ENCODE measurements around the gene INHBA.

INHBA gene

DNA sequence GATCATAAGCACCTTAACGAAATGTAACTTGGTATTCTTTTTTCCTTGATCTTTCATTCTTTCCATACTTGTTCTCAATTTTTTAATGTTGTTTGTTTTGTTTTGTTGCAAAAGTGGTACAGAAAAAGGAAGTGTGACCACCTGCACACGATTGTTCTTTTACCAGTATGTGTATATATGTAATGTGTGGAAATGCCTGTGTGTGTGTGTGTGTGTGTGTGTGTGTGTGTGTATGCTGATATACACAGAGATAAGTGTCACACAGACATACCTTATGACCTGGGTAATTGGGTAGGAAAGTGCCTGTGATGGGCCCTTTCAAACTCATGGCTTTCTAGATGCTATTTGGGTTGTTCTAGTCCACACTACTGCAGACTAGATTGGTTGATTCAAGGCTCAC lies 14.0 kb downstream of the INHBA start:
- no peak for DNase-seq (ENCODE audit: low spot score)

DNA sequence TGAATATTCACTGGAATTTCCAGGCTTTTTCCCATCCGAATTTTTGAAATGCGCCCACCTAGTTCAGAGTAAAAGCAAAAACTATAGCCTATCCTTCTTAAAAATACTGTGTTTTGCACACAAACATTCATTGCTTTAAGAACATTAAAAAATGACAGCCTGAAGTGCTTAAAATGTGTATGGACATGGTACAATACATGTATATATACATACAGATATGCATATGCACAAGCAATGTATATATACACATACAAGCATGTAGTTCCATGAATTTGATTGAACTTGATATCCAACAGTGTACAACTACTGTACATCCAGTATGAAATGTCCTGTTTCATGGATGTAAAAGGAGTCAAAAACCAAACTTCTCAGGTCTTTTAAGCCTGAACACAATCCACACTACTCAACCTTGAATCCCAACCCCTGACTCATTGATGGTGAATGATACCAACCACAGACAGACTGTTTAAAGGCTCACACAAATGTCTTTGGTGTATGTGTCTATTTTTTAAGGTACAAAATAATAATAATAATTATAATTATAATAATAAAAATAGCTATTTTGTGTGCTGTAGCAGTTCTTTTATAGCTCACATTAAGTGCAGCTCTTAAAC lies 14.8 kb downstream of the INHBA start:
- no peak for DNase-seq (ENCODE audit: low spot score)

DNA sequence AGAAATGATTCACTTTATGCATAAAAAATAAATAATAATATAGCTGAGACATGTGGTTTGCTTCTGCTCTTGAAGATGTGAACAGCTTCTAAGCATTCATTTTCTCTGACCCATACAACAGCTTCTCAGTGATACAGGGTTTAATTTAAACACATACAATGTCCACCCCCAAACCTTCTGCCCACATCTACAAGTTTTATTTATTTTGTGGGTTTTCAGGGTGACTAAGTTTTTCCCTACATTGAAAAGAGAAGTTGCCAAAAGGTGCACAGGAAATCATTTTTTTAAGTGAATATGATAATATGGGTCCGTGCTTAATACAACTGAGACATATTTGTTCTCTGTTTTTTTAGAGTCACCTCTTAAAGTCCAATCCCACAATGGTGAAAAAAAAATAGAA lies 17.2 kb downstream of the INHBA start:
- no peak for DNase-seq (ENCODE audit: low spot score)

DNA sequence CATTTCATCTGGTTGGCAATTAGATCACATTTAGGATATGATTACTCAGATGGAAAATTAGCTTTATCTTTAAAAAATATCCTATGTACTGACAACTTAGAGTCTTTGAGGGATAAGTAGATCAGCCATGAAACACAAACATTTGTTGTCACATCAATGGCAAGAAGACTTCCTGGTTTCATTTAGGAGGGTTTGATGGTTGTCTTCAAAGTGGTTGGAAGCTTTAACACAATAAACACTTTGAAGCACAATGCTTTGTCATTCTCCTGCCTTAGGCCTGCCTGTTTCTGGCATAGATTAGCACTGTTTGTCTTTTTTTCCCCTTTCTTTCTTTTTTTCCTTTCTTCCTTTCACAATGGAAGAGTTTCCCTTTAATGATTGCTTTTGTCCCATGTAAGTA lies 20.5 kb downstream of the INHBA start:
- DNase-seq (ENCODE audit: low spot score) = no peak

DNA sequence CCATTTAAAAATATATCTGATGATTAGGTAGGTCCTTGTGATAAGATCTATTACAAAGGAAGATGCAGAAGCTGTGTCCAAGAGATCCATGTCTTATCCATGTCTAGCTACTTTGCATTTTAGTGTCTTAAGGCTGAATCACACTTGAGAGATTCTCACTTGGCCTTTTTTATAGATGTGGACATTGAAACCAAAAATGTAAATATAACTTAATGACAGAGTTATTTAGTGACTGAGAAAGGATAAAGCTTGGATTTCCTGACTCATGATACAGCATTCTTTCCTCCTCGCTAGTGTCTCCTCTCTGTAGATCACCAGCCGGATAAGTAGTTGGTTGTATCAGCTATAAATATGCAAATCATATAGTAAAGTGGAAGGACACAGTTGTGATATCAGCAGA lies 23.3 kb downstream of the INHBA start:
- no peak for DNase-seq (ENCODE audit: low spot score)

DNA sequence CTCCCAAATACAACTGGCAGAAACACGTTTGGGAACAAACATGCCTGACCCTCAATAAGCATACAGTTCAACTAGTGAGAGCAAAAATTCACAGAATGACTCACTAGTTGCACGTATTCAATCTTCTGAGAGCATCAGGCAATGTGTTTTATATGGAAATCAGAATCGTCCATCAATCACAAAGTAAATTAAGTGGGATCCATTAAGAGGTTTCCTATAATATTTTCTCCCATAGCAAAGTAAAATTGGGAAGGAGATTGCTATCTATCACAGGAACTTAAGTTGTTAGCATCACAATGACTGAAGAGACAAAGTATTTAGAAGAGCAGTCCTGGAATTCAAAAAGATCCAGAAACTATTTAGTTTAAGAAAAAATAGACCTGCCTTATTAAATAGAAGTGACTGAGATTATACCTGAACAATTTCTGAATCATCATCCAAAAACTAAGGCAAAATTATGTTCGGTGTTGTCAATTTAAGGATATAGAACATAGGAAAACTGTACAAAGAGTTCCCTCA lies 28.3 kb downstream of the INHBA start:
- no peak for DNase-seq (ENCODE audit: low spot score)

DNA sequence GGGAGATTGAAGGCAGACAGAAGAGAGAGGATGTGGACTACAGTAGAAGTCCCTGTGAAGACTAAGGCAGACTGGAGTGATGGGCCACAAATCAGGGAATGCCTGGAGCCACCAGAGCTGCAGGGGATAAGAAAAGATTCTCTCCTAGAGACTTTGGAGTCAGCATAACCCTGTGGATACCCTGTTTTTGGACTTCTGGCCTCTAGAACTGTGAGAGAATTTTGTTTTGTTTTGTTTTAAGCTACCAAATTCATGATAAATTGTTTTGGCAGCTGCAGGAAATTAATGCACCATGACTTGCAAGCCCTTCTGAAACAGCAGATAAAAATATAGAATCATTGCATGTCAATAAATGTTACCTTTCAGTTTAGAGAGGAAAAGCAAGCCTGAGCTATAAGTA lies 41.3 kb downstream of the INHBA start:
- no peak for DNase-seq (ENCODE audit: low spot score)

DNA sequence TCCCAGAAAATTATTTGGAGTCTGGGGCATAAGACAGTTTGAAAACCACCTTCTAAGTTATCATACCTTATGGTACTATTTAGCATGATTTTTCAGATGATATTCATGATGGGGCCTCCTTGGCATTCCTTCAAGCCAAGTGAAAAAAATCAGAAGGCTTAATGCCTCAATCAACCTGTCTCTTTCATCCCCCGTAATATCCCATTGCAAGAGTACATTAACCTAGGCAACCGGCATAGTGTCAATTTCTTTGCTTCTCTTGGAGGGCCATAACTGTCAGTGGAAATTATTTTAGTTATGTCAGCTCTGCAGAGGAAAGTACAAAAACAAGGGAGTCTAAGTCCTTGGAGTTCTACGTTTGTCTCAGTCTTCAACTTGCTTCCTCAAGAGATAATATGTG lies 43.4 kb downstream of the INHBA start:
- DNase-seq (ENCODE audit: low spot score) = no peak

DNA sequence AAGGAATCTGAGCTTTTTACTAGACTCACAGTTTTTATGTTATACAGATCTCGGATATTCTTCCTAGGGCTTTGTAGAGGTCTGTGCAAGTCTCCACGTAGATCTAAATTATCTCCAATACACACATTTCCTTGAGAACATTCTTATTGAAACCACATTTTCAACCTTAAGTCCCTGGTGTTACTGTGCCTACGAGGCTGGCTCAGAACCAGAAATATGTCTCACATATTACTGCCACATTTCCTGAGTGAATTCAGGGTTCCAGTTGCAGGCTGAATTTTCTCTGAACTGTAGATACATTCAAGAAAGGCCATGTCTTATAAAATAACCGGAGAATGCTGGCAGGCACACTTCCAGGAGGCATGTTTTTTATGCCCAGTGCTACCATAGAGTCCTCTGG lies 46.5 kb downstream of the INHBA start:
- no peak for DNase-seq (ENCODE audit: low spot score)

DNA sequence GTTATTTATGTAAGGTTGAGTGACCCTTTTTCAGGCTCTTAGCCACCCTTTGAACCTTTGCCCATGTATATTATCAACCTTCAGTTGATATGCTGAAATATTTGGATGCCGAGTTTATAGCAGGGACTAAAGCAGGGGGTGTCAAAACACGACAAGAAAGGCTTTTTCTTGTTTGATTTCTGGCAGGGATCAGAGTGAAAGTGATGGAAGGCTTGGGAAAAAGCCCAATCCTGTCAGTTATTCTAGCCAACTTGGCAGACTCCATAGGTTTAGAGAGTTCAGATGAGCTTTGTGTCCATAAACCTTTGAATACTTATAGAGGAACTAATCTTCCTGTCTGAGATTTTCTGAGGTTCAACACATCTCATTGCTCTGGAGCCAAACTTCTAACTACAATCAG lies 47.5 kb downstream of the INHBA start:
- no peak for DNase-seq (ENCODE audit: low spot score)

DNA sequence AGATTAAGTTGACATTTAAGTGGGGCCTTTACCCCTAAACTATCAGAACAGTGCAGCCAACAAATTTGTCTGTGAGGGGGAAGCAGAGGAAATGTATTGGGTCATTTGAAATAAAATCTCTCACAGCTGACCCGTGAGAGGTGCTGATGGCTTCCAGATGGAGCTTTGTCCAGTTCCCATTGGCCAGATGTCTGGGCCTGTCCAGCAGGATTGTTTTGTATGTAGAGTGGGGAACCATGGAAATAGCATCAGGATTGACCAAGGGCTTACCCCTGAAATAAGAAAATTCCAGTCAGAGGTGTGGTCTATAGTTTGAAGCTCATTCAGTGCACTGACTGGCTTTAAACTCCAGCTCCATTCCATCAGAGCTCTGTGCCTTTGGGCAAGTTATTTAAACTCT lies 50.6 kb downstream of the INHBA start:
- no peak for DNase-seq (ENCODE audit: low spot score)

DNA sequence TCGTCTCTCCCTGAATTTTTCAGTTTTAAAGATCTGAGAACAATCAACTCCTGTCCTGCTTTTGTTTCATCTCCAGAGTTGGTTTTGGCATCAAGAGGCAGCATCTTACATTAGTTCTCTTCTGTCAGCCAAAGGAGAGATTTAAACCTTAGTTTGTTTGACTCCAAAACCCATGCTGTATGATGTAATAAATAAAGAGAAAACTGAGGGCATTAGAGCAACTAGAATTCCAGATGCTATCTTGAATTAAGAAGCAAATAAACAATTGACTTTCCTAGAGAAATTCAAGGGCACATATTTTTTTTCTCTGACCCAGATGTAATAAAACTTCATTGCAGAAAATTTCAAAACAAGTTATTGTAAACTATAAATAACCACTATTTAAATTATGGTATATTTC lies 54.4 kb downstream of the INHBA start:
- DNase-seq (ENCODE audit: low spot score) = no peak

DNA sequence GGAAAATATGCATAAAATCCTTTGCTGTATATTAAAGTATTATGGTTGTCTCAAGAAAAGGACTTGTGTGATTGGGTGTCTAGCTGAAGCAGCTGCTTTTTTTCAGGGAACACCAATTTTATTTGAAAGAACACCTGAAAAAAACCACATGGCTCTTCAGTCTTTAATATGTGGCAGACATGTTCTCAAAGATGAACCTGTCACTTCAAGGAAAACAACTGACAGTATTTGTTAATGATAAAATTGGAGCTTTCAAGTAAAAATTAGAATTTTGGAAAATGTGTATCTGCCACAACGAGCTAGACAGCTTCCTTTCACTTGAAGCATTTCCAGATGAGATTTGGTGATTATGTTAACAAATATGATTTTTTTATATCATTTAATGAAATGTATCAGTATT lies 59.3 kb downstream of the INHBA start:
- DNase-seq (ENCODE audit: low spot score) = no peak

DNA sequence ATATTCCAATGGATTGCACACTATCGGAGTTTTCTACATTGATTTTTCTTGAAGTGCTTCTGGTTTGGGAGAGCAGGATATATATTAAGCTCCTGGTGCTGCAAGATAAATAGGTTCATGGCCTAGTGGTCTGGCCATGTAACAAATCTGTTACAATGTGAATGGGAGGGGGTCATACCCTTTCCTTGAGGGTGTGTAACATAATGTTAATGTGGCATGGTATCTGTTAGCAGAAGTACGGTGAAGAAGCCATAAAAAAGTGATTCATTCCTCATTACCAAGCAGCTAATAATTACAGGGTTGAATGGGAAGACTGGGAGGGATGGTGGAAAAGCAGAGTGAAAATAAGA lies 61.2 kb downstream of the INHBA start:
- DNase-seq (ENCODE audit: low spot score) = no peak

DNA sequence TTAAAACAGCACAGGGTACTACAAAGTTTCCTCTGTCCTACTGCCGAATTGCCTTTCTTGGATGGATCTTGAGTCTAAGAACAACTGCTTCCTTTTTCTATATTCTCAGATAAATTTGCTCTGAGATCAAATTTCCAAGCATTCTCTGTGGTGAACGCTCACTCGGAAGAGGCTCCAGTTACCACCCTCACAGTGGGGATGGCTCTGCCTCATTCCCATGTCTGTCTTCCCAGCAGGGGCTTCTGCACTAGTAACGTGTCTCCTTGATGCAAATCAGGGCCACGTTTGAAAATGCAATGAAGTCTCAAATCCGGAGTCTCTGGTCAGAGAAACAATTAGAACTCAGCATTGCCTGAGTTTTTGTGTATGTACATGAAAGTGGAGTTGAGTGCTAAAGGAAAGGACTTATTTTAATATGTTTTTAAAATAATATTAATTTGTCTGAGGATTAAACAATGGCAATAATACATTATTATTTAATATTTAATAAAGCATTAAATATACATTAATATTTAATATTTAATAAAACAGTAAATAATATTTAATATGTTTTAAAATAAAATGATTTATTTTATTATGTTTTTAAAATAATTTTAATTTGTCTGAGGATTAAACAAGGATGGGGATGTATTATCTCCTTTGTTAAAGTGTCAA lies 61.8 kb downstream of the INHBA start:
- no peak for DNase-seq (ENCODE audit: low spot score)

DNA sequence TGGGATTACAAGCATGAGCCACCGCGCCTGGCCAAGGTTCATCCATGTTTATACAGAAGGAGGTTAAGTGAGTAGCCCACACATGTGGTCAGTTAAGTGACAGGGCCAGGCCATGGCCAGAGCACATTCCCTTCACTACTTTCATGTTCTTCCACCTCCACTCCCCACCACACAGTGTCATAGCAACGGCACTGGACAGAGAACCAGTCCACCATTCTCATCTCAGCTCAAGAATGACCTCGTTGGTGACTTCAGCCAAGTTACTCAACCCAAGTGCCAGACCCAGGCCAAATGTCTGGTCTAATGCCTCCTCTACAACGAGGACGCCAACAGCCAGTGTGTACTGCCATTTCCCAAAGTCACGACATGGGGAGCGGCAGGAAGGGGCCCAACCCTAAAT lies 62.4 kb downstream of the INHBA start:
- DNase-seq (ENCODE audit: low spot score) = no peak

DNA sequence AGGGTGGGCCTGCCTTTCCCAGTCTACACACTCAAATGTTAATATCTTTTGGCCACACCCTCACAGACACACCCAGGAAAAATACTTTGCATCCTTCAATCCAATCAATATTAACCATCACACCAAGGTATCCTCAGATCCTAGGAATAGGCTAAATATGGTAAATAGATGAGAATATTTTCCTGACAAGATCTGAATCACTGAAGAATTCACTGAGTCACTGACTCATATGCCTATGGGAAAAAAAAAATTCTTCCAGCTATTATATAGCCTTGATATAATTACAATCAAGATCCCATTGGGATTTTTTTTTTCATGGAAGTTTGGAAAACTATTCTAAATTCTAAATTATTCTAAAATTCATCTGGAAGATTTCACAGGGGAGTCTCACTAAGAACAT lies 65.8 kb downstream of the INHBA start:
- no peak for DNase-seq (ENCODE audit: low spot score)

All from D341Med (cell line).